A549 (cell line): ENCODE data around the gene ADD3. TPM values are rescaled to one million over a fixed set of nuclear protein-coding genes. Genes with fewer than 3 reads are reported as not detected.

ENCODE experiments used
- ATAC-seq, 2 experiments: fragments of 200-7000 bp in 1 of 2; fragments of >200 bp in 1 of 2; cut with Nextera tagmentation in 1 of 2; cut with Tn5 transposase in 1 of 2; 3 replicates each; pipeline versions ENCODE4 v1.8.0 to v1.9.1; 2018 to 2020; ENCODE audit warnings: mild to moderate bottlenecking in 1 of 2, moderate library complexity in 1 of 2
- CTCF ChIA-PET: fragments of 300-600 bp; sonication (Branson Sonifier 250); formaldehyde crosslinking; extraction: SDS; loops from one replicate; lab custom pipeline; 2021; ENCODE audit warnings: antibody characterized with exemption, inconsistent platforms; lab: Yijun Ruan, JAX
- POLR2A ChIA-PET: fragments of 350-600 bp; formaldehyde crosslinking; extraction: SDS; loops from one replicate; lab custom pipeline; 2021; ENCODE audit warnings: antibody characterized with exemption, inconsistent platforms; lab: Yijun Ruan, JAX
- DNase-seq, 2 experiments: peaks; one replicate each; pipeline versions ENCODE4 v3.0.0 to v3.0.0-alpha.2; 2011 to 2016; ENCODE audit warnings: low read depth in 1 of 2, low spot score in 1 of 2
- FAIRE-seq: peaks from 2 replicates; lab custom pipeline; 2011; peaks lifted over from hg19 to GRCh38; lab: Jason Lieb, UNC
- H3K27ac ChIP-seq, 2 experiments: fragments of >200 bp; sonication (Bioruptor Twin); formaldehyde crosslinking; 3 replicates each; pipeline ENCODE4 v1.5.1; 2016 to 2017
- H3K4me1 ChIP-seq: fragments of >200 bp; sonication (Bioruptor Twin); formaldehyde crosslinking; 3 replicates; pipeline ENCODE4 v1.6.1; 2016
- H3K4me2 ChIP-seq: fragments of >200 bp; sonication (Bioruptor Twin); formaldehyde crosslinking; 3 replicates; pipeline ENCODE4 v1.6.1; 2016
- H3K4me3 ChIP-seq: fragments of >200 bp; sonication (Bioruptor Twin); formaldehyde crosslinking; 3 replicates; pipeline ENCODE4 v1.5.1; 2016
- H3K9me3 ChIP-seq: fragments of >200 bp; sonication (Bioruptor Twin); formaldehyde crosslinking; 3 replicates; pipeline ENCODE4 v1.6.1; 2016
- CBX8 ChIP-seq: fragments of 200-600 bp; sonication (generic); IDR thresholded peaks from 2 replicates; pipeline ENCODE4 v1.6.1; 2016
- CEBPB ChIP-seq, 2 experiments: fragments of >200 bp in 1 of 2; sonication (Bioruptor Twin) in 1 of 2; formaldehyde crosslinking in 1 of 2; IDR thresholded peaks; 2 replicates each; pipeline ENCODE4 v1.6.1; 2012 to 2016
- CHD4 ChIP-seq: fragments of 200-600 bp; sonication (generic); IDR thresholded peaks from 2 replicates; pipeline ENCODE4 v1.6.1; 2016; ENCODE audit warnings: antibody characterized with exemption, mild to moderate bottlenecking, borderline replicate concordance
- EHMT2 ChIP-seq: fragments of 200-600 bp; sonication (generic); IDR thresholded peaks from 2 replicates; pipeline ENCODE4 v1.6.1; 2016; ENCODE audit warnings: antibody characterized with exemption, low read depth, mild to moderate bottlenecking, moderate library complexity
- EP300 ChIP-seq, 2 experiments: fragments of >200 bp; sonication (Bioruptor Twin); formaldehyde crosslinking; IDR thresholded peaks; 2 replicates in 1 of 2; 3 replicates in 1 of 2; pipeline ENCODE4 v1.6.1; 2016 to 2017
- FOSL2 ChIP-seq, 2 experiments: fragments of 450-650 bp in 1 of 2; fragments of >200 bp in 1 of 2; sonication (Bioruptor Twin) in 1 of 2; formaldehyde crosslinking; IDR thresholded peaks; 2 replicates each; pipeline versions ENCODE4 v1.5.0 to v1.6.1; 2016 to 2020; ENCODE audit warnings: mild to moderate bottlenecking in 1 of 2, moderate library complexity in 1 of 2
- FOXS1 ChIP-seq: fragments of 250-450 bp; sonication (Bioruptor Pico); IDR thresholded peaks from 2 replicates; pipeline ENCODE4 v1.5.0; 2020; ENCODE audit warnings: mild to moderate bottlenecking, moderate library complexity
- HEYL ChIP-seq: fragments of 250-450 bp; sonication (Bioruptor Pico); IDR thresholded peaks from 2 replicates; pipeline ENCODE4 v1.8.0; 2021; ENCODE audit warnings: mild to moderate bottlenecking, moderate library complexity
- HOXA7 ChIP-seq: fragments of 250-450 bp; sonication (Bioruptor Pico); IDR thresholded peaks from 2 replicates; pipeline ENCODE4 v1.5.0; 2020; ENCODE audit warnings: mild to moderate bottlenecking, moderate library complexity
- HOXB13 ChIP-seq: fragments of 250-450 bp; sonication (Bioruptor Pico); IDR thresholded peaks from 2 replicates; pipeline ENCODE4 v1.5.0; 2020; ENCODE audit warnings: low read depth, mild to moderate bottlenecking, moderate library complexity
- HOXB5 ChIP-seq: fragments of 250-450 bp; sonication (Bioruptor Pico); IDR thresholded peaks from 2 replicates; pipeline ENCODE4 v1.5.0; 2020; ENCODE audit warnings: mild to moderate bottlenecking, moderate library complexity
- JUN ChIP-seq, 2 experiments: fragments of >200 bp; sonication (Bioruptor Twin); formaldehyde crosslinking; IDR thresholded peaks; 2 replicates in 1 of 2; 3 replicates in 1 of 2; pipeline ENCODE4 v1.6.1; 2016 to 2017
- KDM1A ChIP-seq: fragments of 200-600 bp; sonication (generic); IDR thresholded peaks from 2 replicates; pipeline ENCODE4 v1.6.1; 2016; ENCODE audit warnings: low read depth, mild to moderate bottlenecking
- KDM5A ChIP-seq: fragments of 200-600 bp; sonication (generic); IDR thresholded peaks from 2 replicates; pipeline ENCODE4 v1.6.1; 2016; ENCODE audit warnings: antibody characterized with exemption, mild to moderate bottlenecking
- MAFK ChIP-seq: fragments of 450-650 bp; IDR thresholded peaks from 2 replicates; pipeline ENCODE4 v1.6.1; 2014; ENCODE audit not compliant: partially characterized antibody
- NPAS2 ChIP-seq: fragments of 250-450 bp; sonication (Bioruptor Pico); IDR thresholded peaks from 2 replicates; pipeline ENCODE4 v1.8.0; 2022; ENCODE audit warnings: mild to moderate bottlenecking, moderate library complexity, borderline replicate concordance
- RFX5 ChIP-seq: fragments of 450-650 bp; IDR thresholded peaks from 2 replicates; pipeline ENCODE4 v1.7.1; 2014; ENCODE audit warnings: antibody characterized with exemption, mild to moderate bottlenecking, moderate library complexity
- SMC3 ChIP-seq: fragments of >200 bp; sonication (Bioruptor Twin); formaldehyde crosslinking; IDR thresholded peaks from 3 replicates; pipeline ENCODE4 v1.6.1; 2018; ENCODE audit warnings: inconsistent platforms
- TFCP2L1 ChIP-seq: fragments of 250-450 bp; sonication (Bioruptor Pico); IDR thresholded peaks from 2 replicates; pipeline ENCODE4 v1.5.0; 2021; ENCODE audit warnings: mild to moderate bottlenecking
- ZC3H11A ChIP-seq: fragments of 450-650 bp; IDR thresholded peaks from 2 replicates; pipeline ENCODE4 v1.6.1; 2014; ENCODE audit warnings: antibody characterized with exemption, mild to moderate bottlenecking
- WGBS: methylation state at CpG from one replicate; pipeline ENCODE4 v1.1.6; 2017; ENCODE audit errors: missing lambda C conversion rate; 5-methylcytosine and 5-hydroxymethylcytosine counted together
- polyA plus RNA-seq, 4 experiments: library from polyadenylated mRNA; depleted of rRNA in 3 of 4; stranded (reverse); fragments of >200 nt; fragmentation: RNase III in 1 of 4; extraction: RNeasy Plus Mini Kit Qiagen cat#74134 plus additional on column Dnase treatment in 1 of 4; gene quantifications; 2 replicates in 3 of 4; 3 replicates in 1 of 4; pipeline ENCODE4 v1.2.3, GENCODE V29; 2011 to 2017
- TF ChIP-seq, protein P1 (sequence below): fragments of >200 bp; sonication (Bioruptor Twin); formaldehyde crosslinking; IDR thresholded peaks from 3 replicates; pipeline ENCODE4 v1.5.1; 2016
- TF ChIP-seq, protein P2 (sequence below): fragments of 150-350 bp; IDR thresholded peaks from 2 replicates; pipeline ENCODE4 v1.6.1; 2014; ENCODE audit warnings: low read depth, mild to moderate bottlenecking, low read length
- TF ChIP-seq, protein P3 (sequence below): fragments of >200 bp; sonication (Bioruptor Twin); formaldehyde crosslinking; IDR thresholded peaks from 3 replicates; pipeline ENCODE4 v1.6.1; 2016
- TF ChIP-seq, protein P4 (sequence below): IDR thresholded peaks from 2 replicates; pipeline ENCODE4 v1.6.1; 2012; ENCODE audit warnings: low read depth, borderline replicate concordance
- TF ChIP-seq, protein P5 (sequence below): fragments of 200-600 bp; sonication (generic); IDR thresholded peaks from 2 replicates; pipeline ENCODE4 v1.6.1; 2016; ENCODE audit warnings: antibody characterized with exemption, mild to moderate bottlenecking, moderate library complexity
- TF ChIP-seq, protein P6 (sequence below): fragments of >200 bp; sonication (Bioruptor Twin); formaldehyde crosslinking; IDR thresholded peaks from 2 replicates; pipeline ENCODE4 v1.6.1; 2016

Gene ADD3
- polyA plus RNA-seq, 2 of the 4 experiments (the other 2 are of a cell fraction) = 9.8 to 48.2 TPM

DNA sequence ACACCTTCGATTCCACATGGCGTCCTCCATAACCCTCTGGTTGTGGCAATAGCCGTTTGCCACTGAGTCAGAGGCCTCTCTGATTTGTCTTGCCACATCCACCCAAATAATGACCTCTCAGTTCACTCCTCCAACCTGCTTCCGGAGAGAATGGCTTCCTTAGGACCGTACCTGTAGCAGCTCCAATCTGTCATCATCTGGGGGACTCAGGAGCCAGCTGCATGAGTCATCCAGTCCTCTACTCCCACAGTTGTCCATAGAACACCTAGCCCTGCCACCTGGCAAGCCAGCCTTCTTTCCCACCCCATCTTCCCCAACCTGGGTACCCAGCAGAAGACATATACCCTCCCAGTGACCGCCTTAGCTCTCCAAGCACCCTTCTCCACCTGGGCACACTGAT, 135.2 kb downstream of the ADD3 start (continued):
- TF ChIP-seq NPAS2 (no peak), SMC3 (no peak)
- TF ChIP-seq, protein P1, sequence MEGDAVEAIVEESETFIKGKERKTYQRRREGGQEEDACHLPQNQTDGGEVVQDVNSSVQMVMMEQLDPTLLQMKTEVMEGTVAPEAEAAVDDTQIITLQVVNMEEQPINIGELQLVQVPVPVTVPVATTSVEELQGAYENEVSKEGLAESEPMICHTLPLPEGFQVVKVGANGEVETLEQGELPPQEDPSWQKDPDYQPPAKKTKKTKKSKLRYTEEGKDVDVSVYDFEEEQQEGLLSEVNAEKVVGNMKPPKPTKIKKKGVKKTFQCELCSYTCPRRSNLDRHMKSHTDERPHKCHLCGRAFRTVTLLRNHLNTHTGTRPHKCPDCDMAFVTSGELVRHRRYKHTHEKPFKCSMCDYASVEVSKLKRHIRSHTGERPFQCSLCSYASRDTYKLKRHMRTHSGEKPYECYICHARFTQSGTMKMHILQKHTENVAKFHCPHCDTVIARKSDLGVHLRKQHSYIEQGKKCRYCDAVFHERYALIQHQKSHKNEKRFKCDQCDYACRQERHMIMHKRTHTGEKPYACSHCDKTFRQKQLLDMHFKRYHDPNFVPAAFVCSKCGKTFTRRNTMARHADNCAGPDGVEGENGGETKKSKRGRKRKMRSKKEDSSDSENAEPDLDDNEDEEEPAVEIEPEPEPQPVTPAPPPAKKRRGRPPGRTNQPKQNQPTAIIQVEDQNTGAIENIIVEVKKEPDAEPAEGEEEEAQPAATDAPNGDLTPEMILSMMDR = no peak

DNA sequence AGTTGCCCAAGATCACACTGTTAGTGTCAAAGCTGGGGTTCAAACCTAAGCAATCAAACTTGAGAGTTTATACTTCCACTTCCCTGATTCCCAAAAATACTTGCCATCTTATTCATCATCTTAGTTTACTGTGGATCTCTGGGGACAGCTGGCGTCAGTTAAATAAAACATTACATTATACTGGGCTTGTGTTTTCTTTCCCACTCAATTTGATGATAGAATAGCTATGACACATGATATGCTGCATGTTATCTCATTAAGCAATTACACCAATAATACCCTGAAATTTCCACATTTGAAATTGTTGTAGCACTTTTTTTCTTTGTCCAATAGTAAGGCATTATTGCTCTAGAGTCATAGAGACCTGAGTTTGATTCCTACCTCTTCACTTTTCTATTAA, 136.7 kb downstream of the ADD3 start:
- ChIA-PET CTCF (interaction anchor here (1.4 to 9.7 kb wide), 4 partner anchors 62 to 260 kb away, joined by 3 to 98 read pairs (median 8); no protein-coding TSS in a partner anchor), POLR2A (no interaction called here)
- FAIRE-seq = no peak
- no peak for ATAC-seq
- Histone ChIP-seq H3K4me1 (no peaks in the 10 kb centered on the region), H3K4me2 (no peak overlapping the region), H3K27ac (no peak overlapping the region), H3K4me3 (no peak overlapping the region), H3K9me3 (no peaks in the 10 kb centered on the region)
- TF ChIP-seq, protein P2, sequence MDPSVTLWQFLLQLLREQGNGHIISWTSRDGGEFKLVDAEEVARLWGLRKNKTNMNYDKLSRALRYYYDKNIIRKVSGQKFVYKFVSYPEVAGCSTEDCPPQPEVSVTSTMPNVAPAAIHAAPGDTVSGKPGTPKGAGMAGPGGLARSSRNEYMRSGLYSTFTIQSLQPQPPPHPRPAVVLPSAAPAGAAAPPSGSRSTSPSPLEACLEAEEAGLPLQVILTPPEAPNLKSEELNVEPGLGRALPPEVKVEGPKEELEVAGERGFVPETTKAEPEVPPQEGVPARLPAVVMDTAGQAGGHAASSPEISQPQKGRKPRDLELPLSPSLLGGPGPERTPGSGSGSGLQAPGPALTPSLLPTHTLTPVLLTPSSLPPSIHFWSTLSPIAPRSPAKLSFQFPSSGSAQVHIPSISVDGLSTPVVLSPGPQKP = no peak
- no peak for TF ChIP-seq MAFK
- TF ChIP-seq HEYL (CRISPR knock-in tag) = no peak
- TF ChIP-seq, protein P3, sequence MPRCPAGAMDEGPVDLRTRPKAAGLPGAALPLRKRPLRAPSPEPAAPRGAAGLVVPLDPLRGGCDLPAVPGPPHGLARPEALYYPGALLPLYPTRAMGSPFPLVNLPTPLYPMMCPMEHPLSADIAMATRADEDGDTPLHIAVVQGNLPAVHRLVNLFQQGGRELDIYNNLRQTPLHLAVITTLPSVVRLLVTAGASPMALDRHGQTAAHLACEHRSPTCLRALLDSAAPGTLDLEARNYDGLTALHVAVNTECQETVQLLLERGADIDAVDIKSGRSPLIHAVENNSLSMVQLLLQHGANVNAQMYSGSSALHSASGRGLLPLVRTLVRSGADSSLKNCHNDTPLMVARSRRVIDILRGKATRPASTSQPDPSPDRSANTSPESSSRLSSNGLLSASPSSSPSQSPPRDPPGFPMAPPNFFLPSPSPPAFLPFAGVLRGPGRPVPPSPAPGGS = no peak
- no peak for TF ChIP-seq HOXA7 (CRISPR knock-in tag)
- no peak for TF ChIP-seq ZC3H11A
- no peak for TF ChIP-seq RFX5
- no peak for TF ChIP-seq KDM1A
- TF ChIP-seq, protein P1 = no peak
- no peak for TF ChIP-seq EP300 (IDR thresholded peaks at IDR 0.05)
- TF ChIP-seq, protein P4, sequence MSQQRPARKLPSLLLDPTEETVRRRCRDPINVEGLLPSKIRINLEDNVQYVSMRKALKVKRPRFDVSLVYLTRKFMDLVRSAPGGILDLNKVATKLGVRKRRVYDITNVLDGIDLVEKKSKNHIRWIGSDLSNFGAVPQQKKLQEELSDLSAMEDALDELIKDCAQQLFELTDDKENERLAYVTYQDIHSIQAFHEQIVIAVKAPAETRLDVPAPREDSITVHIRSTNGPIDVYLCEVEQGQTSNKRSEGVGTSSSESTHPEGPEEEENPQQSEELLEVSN = no peak
- TF ChIP-seq SMC3 = no peak
- TF ChIP-seq CBX8 = no peak
- TF ChIP-seq FOSL2 (IDR thresholded peaks at IDR 0.05) = no peak
- no peak for TF ChIP-seq FOSL2 (CRISPR knock-in tag; IDR thresholded peaks at IDR 0.05)
- no peak for TF ChIP-seq HOXB13
- WGBS = 57% methylated on average over 1 of the region's 1 CpG
- DNase-seq = no peak

DNA sequence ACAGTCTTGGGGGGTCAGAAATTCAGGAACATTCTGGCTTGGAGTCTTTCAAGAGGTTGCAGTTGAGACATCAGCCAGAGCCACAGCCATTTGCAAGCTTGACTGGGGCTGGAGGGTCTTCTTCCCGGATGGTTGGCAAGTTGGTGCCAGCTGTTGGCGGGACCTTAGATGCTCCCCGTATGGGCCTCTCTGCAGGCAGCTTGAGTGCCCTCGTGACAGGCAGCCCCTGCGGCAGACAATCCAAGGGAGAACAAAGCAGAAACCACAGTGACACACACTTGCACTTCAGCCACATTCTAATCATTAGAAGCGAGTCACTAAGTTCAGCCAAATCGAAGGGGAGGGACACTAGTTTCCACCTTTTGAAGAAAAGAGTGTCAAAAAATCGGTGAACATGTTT, 140.2 kb downstream of the ADD3 start:
- ChIA-PET POLR2A (no interaction called here), CTCF (interaction anchor here (1.3 to 3.0 kb wide), 4 partner anchors 10 to 131 kb away, joined by 3 to 13 read pairs (median 6); partner anchors contain the start of gene MXI1)
- Histone ChIP-seq H3K9me3 (no peaks in the 10 kb centered on the region), H3K4me1 (no peaks in the 10 kb centered on the region), H3K27ac (no peak overlapping the region), H3K4me3 (no peak overlapping the region), H3K4me2 (no peak overlapping the region)
- no peak for ATAC-seq
- no peak for FAIRE-seq
- 43% methylated on average over 8 of the region's 8 CpGs for WGBS
- no peak for DNase-seq
- TF ChIP-seq, protein P5, sequence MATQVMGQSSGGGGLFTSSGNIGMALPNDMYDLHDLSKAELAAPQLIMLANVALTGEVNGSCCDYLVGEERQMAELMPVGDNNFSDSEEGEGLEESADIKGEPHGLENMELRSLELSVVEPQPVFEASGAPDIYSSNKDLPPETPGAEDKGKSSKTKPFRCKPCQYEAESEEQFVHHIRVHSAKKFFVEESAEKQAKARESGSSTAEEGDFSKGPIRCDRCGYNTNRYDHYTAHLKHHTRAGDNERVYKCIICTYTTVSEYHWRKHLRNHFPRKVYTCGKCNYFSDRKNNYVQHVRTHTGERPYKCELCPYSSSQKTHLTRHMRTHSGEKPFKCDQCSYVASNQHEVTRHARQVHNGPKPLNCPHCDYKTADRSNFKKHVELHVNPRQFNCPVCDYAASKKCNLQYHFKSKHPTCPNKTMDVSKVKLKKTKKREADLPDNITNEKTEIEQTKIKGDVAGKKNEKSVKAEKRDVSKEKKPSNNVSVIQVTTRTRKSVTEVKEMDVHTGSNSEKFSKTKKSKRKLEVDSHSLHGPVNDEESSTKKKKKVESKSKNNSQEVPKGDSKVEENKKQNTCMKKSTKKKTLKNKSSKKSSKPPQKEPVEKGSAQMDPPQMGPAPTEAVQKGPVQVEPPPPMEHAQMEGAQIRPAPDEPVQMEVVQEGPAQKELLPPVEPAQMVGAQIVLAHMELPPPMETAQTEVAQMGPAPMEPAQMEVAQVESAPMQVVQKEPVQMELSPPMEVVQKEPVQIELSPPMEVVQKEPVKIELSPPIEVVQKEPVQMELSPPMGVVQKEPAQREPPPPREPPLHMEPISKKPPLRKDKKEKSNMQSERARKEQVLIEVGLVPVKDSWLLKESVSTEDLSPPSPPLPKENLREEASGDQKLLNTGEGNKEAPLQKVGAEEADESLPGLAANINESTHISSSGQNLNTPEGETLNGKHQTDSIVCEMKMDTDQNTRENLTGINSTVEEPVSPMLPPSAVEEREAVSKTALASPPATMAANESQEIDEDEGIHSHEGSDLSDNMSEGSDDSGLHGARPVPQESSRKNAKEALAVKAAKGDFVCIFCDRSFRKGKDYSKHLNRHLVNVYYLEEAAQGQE = no peak
- TF ChIP-seq KDM5A (no peak), JUN (IDR thresholded peaks at IDR 0.05) (no peak), TFCP2L1 (no peak), FOXS1 (no peak), EHMT2 (no peak), CHD4 (no peak), HOXA7 (CRISPR knock-in tag) (no peak), CEBPB (IDR thresholded peaks at IDR 0.05) (no peak), HOXB5 (CRISPR knock-in tag) (no peak)
- TF ChIP-seq, protein P6, sequence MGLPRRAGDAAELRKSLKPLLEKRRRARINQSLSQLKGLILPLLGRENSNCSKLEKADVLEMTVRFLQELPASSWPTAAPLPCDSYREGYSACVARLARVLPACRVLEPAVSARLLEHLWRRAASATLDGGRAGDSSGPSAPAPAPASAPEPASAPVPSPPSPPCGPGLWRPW = no peak
